Osteocyte (in vitro differentiated cells): ENCODE measurements around the gene DCXR. TPM values are rescaled to one million over a fixed set of nuclear protein-coding genes. Genes with fewer than 3 reads are reported as not detected.

ENCODE experiments used
- DNase-seq: peaks from one replicate; pipeline ENCODE4 v3.0.0; 2021; ENCODE audit warnings: mixed read lengths; ENCODE audit not compliant: unreplicated experiment; ENCODE audit errors: extremely low spot score
- H3K27ac Mint-ChIP-seq: one replicate; pipeline ENCODE4 v1.8.0; 2021; ENCODE audit warnings: mild to moderate bottlenecking, mixed read lengths; ENCODE audit not compliant: unreplicated experiment
- H3K27me3 Mint-ChIP-seq: one replicate; pipeline ENCODE4 v1.8.0; 2021; ENCODE audit warnings: mixed read lengths; ENCODE audit not compliant: unreplicated experiment
- H3K36me3 Mint-ChIP-seq: one replicate; pipeline ENCODE4 v1.8.0; 2021; ENCODE audit warnings: mixed read lengths; ENCODE audit not compliant: unreplicated experiment
- H3K4me1 Mint-ChIP-seq: one replicate; pipeline ENCODE4 v1.8.0; 2021; ENCODE audit warnings: mixed read lengths; ENCODE audit not compliant: unreplicated experiment
- H3K4me3 Mint-ChIP-seq: one replicate; pipeline ENCODE4 v1.8.0; 2021; ENCODE audit warnings: mild to moderate bottlenecking, moderate library complexity, mixed read lengths; ENCODE audit not compliant: unreplicated experiment
- H3K9me3 Mint-ChIP-seq: one replicate; pipeline ENCODE4 v1.8.0; 2021; ENCODE audit warnings: mixed read lengths; ENCODE audit not compliant: unreplicated experiment
- total RNA-seq: library from RNA; stranded (reverse); gene quantifications from 2 replicates; pipeline ENCODE4 v1.2.1, GENCODE V29; 2021
- TF ChIP-seq, protein P1 (sequence below): fragments of 200-600 bp; sonication (generic); IDR thresholded peaks from 2 replicates; pipeline ENCODE4 v1.5.0; 2021; ENCODE audit warnings: antibody characterized with exemption, mild to moderate bottlenecking, moderate library complexity

Gene DCXR
- total RNA-seq, 1 donor from 2014 or later: 69.0 TPM

GRCh38 chr17:82023447-82024241 is 13.9 kb downstream of the DCXR start:
- H3K36me3 Mint-ChIP-seq: no peaks in the 10 kb centered on the region
- H3K4me1 Mint-ChIP-seq: peaks cover 22% of the 10 kb centered on the region
- no peak for DNase-seq
- TF ChIP-seq, protein P1, sequence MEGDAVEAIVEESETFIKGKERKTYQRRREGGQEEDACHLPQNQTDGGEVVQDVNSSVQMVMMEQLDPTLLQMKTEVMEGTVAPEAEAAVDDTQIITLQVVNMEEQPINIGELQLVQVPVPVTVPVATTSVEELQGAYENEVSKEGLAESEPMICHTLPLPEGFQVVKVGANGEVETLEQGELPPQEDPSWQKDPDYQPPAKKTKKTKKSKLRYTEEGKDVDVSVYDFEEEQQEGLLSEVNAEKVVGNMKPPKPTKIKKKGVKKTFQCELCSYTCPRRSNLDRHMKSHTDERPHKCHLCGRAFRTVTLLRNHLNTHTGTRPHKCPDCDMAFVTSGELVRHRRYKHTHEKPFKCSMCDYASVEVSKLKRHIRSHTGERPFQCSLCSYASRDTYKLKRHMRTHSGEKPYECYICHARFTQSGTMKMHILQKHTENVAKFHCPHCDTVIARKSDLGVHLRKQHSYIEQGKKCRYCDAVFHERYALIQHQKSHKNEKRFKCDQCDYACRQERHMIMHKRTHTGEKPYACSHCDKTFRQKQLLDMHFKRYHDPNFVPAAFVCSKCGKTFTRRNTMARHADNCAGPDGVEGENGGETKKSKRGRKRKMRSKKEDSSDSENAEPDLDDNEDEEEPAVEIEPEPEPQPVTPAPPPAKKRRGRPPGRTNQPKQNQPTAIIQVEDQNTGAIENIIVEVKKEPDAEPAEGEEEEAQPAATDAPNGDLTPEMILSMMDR: no peak
- H3K9me3 Mint-ChIP-seq: no peaks in the 10 kb centered on the region
- peak overlapping the region; percentile 77 for H3K4me3 Mint-ChIP-seq
- no peaks in the 10 kb centered on the region for H3K27me3 Mint-ChIP-seq
- no peak overlapping the region for H3K27ac Mint-ChIP-seq

DNA sequence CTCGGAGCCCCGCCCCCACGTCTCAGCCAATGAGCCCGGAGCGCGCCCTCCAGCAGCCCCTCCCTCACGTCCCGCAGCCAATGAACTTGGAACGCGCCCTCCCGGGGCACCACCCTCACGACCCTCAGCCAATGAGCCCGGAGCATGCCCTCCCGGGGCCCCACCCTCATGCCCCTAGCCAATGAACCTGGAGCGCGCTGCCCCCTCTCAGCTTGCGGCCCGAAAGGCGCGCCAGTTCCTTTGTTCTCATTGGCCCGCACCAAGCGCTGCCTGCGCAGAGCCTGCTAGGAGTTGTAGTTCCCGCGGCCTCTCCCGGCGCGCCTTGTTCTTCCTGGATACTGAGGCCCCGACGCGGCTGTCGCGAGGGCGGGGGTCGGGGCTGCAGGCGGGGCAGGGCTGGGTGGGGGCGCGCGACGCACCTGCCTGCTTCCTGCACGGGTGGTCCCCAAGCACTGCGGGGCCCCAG is 14.5 kb downstream of the DCXR start, which contains the start of gene LRRC45:
Gene LRRC45, plus strand, starts transcription at position 325 of the 466 bp plus-strand sequence. CDS start 339 bp downstream, outside the sequence.
- Mint-ChIP-seq H3K4me3 (peak within 1 kb of the TSS; percentile 77), H3K27ac (peak within 1 kb of the TSS; percentile 59)

DNA sequence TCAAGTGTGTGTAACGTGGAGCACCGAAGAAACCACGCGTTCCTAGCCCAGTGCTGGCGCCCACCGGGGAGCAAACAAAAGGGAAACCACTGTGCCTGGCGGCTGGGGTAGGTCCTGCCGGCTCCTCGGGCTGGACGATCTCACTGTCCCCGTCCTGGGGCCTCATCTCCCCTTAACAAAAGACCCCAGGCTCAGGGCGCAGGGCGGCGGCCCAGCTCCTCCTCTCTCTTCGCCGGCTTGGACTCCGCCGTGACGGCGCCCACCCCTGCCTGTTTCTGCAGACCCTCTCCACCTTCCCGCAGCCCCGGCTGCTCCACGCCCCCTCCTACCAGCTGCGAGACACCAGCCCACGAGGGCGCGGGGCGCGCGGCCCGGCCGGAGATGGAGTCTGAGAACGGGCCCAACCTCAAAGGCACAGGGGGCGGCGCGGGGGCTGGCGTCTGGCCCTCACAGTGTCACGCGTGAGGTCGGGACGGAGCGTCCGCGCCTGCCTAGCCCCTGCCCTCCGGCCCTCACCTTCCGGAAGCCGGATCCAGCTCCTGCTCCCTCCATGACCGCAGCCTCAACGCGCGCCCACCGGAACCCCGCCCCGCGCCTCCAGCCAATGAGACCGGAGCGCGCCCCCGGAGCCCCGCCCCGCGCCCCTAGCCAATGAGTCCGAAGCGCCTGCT is 15.1 kb downstream of the DCXR start, which contains the start of gene CENPX:
Gene CENPX, minus strand, starts transcription at position 569 of the 671 bp plus-strand sequence. Its CDS starts 17 bp downstream, at position 552.
- H3K36me3 Mint-ChIP-seq: peaks cover 3% of the 10 kb centered on the region

More for the DNA sequence above, 14.5 kb downstream of the DCXR start, which contains the start of gene LRRC45:
- TF ChIP-seq, protein P1: no peak
- Mint-ChIP-seq H3K27me3 (no peaks in the 10 kb centered on the region), H3K9me3 (no peaks in the 10 kb centered on the region), H3K36me3 (peaks cover 3% of the 10 kb centered on the region), H3K4me1 (peaks cover 22% of the 10 kb centered on the region)
- DNase-seq: peak; percentile 100

DNA sequence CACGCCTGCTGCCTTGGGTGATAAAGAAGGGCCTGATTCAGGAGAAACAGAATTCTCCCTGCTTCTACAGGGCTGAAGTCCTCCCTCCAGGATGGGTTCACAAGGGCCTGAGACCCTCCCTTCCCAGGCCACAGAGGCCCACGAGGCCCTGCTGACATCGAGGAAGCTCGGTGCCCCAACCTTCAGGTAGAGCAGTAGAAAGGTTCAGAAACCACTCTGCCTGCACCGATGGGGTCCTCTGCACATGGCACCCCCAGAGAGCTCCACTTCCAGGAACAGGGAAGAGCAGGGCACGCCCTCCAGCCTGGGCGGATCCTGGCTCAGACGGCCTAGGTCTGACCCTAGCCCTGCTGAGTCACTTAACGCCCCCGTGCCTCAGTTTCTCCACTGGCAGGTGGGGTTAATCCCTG is 15.6 kb downstream of the DCXR start:
- Mint-ChIP-seq H3K4me1 (peaks cover 22% of the 10 kb centered on the region), H3K27me3 (no peaks in the 10 kb centered on the region), H3K4me3 (peak overlapping the region; percentile 77), H3K9me3 (no peaks in the 10 kb centered on the region), H3K36me3 (peaks cover 5% of the 10 kb centered on the region), H3K27ac (peak overlapping the region; percentile 59)
- TF ChIP-seq, protein P1: no peak
- no peak for DNase-seq

More for the DNA sequence above, 15.1 kb downstream of the DCXR start, which contains the start of gene CENPX:
- DNase-seq: no peak
- TF ChIP-seq, protein P1: no peak
- peaks cover 22% of the 10 kb centered on the region for H3K4me1 Mint-ChIP-seq
- peak within 1 kb of the TSS; percentile 77 for H3K4me3 Mint-ChIP-seq
- no peaks in the 10 kb centered on the region for H3K27me3 Mint-ChIP-seq
- H3K9me3 Mint-ChIP-seq: no peaks in the 10 kb centered on the region
- peak within 1 kb of the TSS; percentile 59 for H3K27ac Mint-ChIP-seq
